ENCODE results near the gene CYFIP2.

DNA sequence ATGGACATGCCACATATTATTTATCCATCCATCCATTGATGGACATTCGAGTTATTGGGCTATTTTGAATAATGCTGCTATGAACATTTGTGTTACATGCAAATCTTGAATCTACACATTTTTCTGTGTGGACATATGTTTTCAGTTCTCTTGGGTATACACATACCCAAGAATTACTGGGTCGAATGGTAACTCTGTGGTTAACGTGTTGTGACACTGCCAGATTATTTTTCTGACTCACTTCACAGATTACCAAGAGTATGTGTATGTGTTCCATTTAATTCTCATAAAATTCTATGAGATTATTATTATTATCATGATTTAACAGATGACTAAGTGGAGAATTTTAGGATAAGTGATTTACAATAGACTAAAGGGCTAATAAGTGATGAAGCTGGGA is 26.7 kb downstream of the CYFIP2 start:
- no peak for TF ChIP-seq ZNF529 (tag by site-specific recombination; IDR thresholded peaks at IDR 0.05; ENCODE audit: insufficient replicate concordance)
- TF ChIP-seq, protein P1, sequence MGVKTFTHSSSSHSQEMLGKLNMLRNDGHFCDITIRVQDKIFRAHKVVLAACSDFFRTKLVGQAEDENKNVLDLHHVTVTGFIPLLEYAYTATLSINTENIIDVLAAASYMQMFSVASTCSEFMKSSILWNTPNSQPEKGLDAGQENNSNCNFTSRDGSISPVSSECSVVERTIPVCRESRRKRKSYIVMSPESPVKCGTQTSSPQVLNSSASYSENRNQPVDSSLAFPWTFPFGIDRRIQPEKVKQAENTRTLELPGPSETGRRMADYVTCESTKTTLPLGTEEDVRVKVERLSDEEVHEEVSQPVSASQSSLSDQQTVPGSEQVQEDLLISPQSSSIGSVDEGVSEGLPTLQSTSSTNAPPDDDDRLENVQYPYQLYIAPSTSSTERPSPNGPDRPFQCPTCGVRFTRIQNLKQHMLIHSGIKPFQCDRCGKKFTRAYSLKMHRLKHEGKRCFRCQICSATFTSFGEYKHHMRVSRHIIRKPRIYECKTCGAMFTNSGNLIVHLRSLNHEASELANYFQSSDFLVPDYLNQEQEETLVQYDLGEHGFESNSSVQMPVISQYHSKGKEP (tag by site-specific recombination; IDR thresholded peaks at IDR 0.05): no peak
- TF ChIP-seq, protein P2, sequence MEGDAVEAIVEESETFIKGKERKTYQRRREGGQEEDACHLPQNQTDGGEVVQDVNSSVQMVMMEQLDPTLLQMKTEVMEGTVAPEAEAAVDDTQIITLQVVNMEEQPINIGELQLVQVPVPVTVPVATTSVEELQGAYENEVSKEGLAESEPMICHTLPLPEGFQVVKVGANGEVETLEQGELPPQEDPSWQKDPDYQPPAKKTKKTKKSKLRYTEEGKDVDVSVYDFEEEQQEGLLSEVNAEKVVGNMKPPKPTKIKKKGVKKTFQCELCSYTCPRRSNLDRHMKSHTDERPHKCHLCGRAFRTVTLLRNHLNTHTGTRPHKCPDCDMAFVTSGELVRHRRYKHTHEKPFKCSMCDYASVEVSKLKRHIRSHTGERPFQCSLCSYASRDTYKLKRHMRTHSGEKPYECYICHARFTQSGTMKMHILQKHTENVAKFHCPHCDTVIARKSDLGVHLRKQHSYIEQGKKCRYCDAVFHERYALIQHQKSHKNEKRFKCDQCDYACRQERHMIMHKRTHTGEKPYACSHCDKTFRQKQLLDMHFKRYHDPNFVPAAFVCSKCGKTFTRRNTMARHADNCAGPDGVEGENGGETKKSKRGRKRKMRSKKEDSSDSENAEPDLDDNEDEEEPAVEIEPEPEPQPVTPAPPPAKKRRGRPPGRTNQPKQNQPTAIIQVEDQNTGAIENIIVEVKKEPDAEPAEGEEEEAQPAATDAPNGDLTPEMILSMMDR (tag by site-specific recombination; IDR thresholded peaks at IDR 0.05): no peak
- TF ChIP-seq, protein P3, sequence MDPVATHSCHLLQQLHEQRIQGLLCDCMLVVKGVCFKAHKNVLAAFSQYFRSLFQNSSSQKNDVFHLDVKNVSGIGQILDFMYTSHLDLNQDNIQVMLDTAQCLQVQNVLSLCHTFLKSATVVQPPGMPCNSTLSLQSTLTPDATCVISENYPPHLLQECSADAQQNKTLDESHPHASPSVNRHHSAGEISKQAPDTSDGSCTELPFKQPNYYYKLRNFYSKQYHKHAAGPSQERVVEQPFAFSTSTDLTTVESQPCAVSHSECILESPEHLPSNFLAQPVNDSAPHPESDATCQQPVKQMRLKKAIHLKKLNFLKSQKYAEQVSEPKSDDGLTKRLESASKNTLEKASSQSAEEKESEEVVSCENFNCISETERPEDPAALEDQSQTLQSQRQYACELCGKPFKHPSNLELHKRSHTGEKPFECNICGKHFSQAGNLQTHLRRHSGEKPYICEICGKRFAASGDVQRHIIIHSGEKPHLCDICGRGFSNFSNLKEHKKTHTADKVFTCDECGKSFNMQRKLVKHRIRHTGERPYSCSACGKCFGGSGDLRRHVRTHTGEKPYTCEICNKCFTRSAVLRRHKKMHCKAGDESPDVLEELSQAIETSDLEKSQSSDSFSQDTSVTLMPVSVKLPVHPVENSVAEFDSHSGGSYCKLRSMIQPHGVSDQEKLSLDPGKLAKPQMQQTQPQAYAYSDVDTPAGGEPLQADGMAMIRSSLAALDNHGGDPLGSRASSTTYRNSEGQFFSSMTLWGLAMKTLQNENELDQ (tag by site-specific recombination; IDR thresholded peaks at IDR 0.05; ENCODE audit: low read depth): no peak
- no peak for TF ChIP-seq ZNF785 (tag by site-specific recombination; IDR thresholded peaks at IDR 0.05)
- TF ChIP-seq, protein P4, sequence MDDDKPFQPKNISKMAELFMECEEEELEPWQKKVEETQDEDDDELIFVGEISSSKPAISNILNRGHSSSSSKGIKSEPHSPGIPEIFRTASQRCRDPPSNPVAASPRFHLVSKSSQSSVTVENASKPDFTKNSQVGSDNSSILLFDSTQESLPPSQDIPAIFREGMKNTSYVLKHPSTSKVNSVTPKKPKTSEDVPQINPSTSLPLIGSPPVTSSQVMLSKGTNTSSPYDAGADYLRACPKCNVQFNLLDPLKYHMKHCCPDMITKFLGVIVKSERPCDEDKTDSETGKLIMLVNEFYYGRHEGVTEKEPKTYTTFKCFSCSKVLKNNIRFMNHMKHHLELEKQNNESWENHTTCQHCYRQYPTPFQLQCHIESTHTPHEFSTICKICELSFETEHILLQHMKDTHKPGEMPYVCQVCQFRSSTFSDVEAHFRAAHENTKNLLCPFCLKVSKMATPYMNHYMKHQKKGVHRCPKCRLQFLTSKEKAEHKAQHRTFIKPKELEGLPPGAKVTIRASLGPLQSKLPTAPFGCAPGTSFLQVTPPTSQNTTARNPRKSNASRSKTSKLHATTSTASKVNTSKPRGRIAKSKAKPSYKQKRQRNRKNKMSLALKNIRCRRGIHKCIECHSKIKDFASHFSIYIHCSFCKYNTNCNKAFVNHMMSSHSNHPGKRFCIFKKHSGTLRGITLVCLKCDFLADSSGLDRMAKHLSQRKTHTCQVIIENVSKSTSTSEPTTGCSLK (tag by site-specific recombination; IDR thresholded peaks at IDR 0.05): no peak
- no peak for TF ChIP-seq ZBTB17 (tag by site-specific recombination; IDR thresholded peaks at IDR 0.05)
- no peak for TF ChIP-seq ZNF830 (tag by site-specific recombination; IDR thresholded peaks at IDR 0.05; ENCODE audit: low read depth)
